Prostate gland (tissue), 2 donors: ENCODE data around the gene CD27. TPM values are rescaled to one million over a fixed set of nuclear protein-coding genes. Genes with fewer than 3 reads are reported as not detected.
"Not testable (repeated sequence)": the region's sequence is repeated elsewhere in the genome, so short reads cannot be mapped to it uniquely, and the experiment has no call there.

Experiments
- DNase-seq: peaks from one replicate; pipeline ENCODE4 v3.0.0-alpha.2; 2019; ENCODE audit warnings: low spot score
- H3K27ac ChIP-seq, 2 donors: fragments of 200-600 bp; sonication (generic); 2 replicates each; pipeline ENCODE4 v1.5.1; 2017 to 2019
- H3K27me3 ChIP-seq: fragments of 200-600 bp; sonication (generic); replicated peaks from 2 replicates; pipeline ENCODE4 v1.5.1; 2019; ENCODE audit not compliant: insufficient read depth
- H3K36me3 ChIP-seq, 2 donors: fragments of 200-600 bp; sonication (generic); 1 replicate in 1 of 2; 2 replicates in 1 of 2; pipeline versions ENCODE4 v1.5.1 to v1.8.1; 2017 to 2019
- H3K4me1 ChIP-seq: fragments of 200-600 bp; sonication (generic); replicated peaks from 2 replicates; pipeline ENCODE4 v1.5.1; 2019
- H3K4me3 ChIP-seq, 2 donors: fragments of 200-600 bp; sonication (generic); 2 replicates each; pipeline ENCODE4 v1.5.1; 2017 to 2019
- H3K9me3 ChIP-seq: fragments of 200-600 bp; sonication (generic); 2 replicates; pipeline ENCODE4 v1.5.1; 2017
- CTCF ChIP-seq, 4 experiments: fragments of 200-600 bp in 2 of 4; fragments of 450-650 bp in 2 of 4; sonication (generic) in 2 of 4; IDR thresholded peaks; 1 replicate in 3 of 4; 2 replicates in 1 of 4; pipeline ENCODE4 v1.5.1; 2016 to 2019; ENCODE audit warnings: antibody characterized with exemption in 4 of 4, mild to moderate bottlenecking in 2 of 4, moderate library complexity in 2 of 4
- POLR2A ChIP-seq: fragments of 450-650 bp; IDR thresholded peaks from one replicate; pipeline ENCODE4 v1.6.1; 2016; ENCODE audit warnings: antibody characterized with exemption, mild to moderate bottlenecking
- POLR2AphosphoS5 ChIP-seq: sonication (generic); formaldehyde crosslinking; IDR thresholded peaks from one replicate; pipeline ENCODE4 v1.6.1; 2017; ENCODE audit warnings: antibody characterized with exemption
- WGBS: methylation state at CpG from one replicate; pipeline ENCODE4 v1.1.5; 2018; 5-methylcytosine and 5-hydroxymethylcytosine counted together
- intact Hi-C: fragments of 100-400 bp; cut with DNase I; formaldehyde crosslinking; loops from one replicate; pipeline ENCODE4 v1.14.2; 2022
- total RNA-seq, 2 donors: library from RNA; depleted of rRNA; stranded (reverse); fragments of >200 nt; gene quantifications; one replicate each; pipeline ENCODE4 v1.1.0, GENCODE V29; 2016

The CD27 gene
- total RNA-seq, 2 donors from 2014 or later: 1.5 to 2.5 TPM

GRCh38 chr12:6471989-6472360 lies 27.2 kb downstream of the CD27 start:
- H3K27ac ChIP-seq: no peak overlapping the region
- intact Hi-C loops: loop anchor here (1.0 to 5.0 kb wide), 3 partner anchors 63 to 145 kb away; no protein-coding TSS in a partner anchor
- WGBS: 79% methylated on average over 1 of the region's 1 CpG
- no peaks in the 10 kb centered on the region for H3K9me3 ChIP-seq
- no peak for DNase-seq
- H3K4me1 ChIP-seq: peaks cover 3% of the 10 kb centered on the region
- no peaks in the 10 kb centered on the region for H3K27me3 ChIP-seq
- no peak overlapping the region for H3K4me3 ChIP-seq
- TF ChIP-seq POLR2A (no peak), POLR2AphosphoS5 (no peak)
- H3K36me3 ChIP-seq: no peaks in the 10 kb centered on the region

- TF ChIP-seq CTCF (IDR thresholded peaks at IDR 0.05): no peak
- TF ChIP-seq POLR2AphosphoS5: no peak
- no peak for TF ChIP-seq POLR2A
- no peak overlapping the region for H3K27ac ChIP-seq
- no peaks in the 10 kb centered on the region for H3K36me3 ChIP-seq
- 88% methylated on average over 11 of the region's 11 CpGs for WGBS
- no peaks in the 10 kb centered on the region for H3K9me3 ChIP-seq
- H3K4me3 ChIP-seq: no peak overlapping the region
- intact Hi-C loops: loop anchor here (5.0 kb wide), 1 partner anchor 80 kb away; no protein-coding TSS in a partner anchor
- no peaks in the 10 kb centered on the region for H3K27me3 ChIP-seq
- peaks cover 3% of the 10 kb centered on the region for H3K4me1 ChIP-seq
- no peak for DNase-seq
Measured at GRCh38 chr12:6472491-6472890, 27.7 kb downstream of the CD27 start.

- H3K27ac ChIP-seq, H3K4me3 ChIP-seq, H3K4me1 ChIP-seq, H3K9me3 ChIP-seq, H3K36me3 ChIP-seq, H3K27me3 ChIP-seq, intact Hi-C loops, DNase-seq: not testable (repeated sequence)
- 94% methylated on average over 46 of the region's 48 CpGs for WGBS
Measured at GRCh38 chr12:6475233-6475975, 30.6 kb downstream of the CD27 start.

- Histone ChIP-seq H3K36me3 (no peaks in the 10 kb centered on the region), H3K4me3 (no peak overlapping the region), H3K4me1 (no peaks in the 10 kb centered on the region), H3K9me3 (no peaks in the 10 kb centered on the region), H3K27ac (peak overlapping the region; percentile 34 to 45), H3K27me3 (no peaks in the 10 kb centered on the region)
- 26% methylated on average over 3 of the region's 3 CpGs for WGBS
- TF ChIP-seq CTCF (IDR thresholded peaks at IDR 0.05) (no peak), POLR2AphosphoS5 (no peak), POLR2A (no peak)
- DNase-seq: no peak
- intact Hi-C loops: no loop called here
Measured at GRCh38 chr12:6476489-6476888, 31.7 kb downstream of the CD27 start.

- WGBS: 90% methylated on average over 33 of the region's 37 CpGs
- H3K27me3 ChIP-seq, DNase-seq, H3K36me3 ChIP-seq, intact Hi-C loops, H3K4me3 ChIP-seq, H3K27ac ChIP-seq, H3K4me1 ChIP-seq, H3K9me3 ChIP-seq: not testable (repeated sequence)
Measured at GRCh38 chr12:6477601-6478377, 33.0 kb downstream of the CD27 start.

GRCh38 chr12:6478416-6478815 lies 33.7 kb downstream of the CD27 start:
- Histone ChIP-seq H3K9me3 (no peaks in the 10 kb centered on the region), H3K27ac (no peak overlapping the region), H3K27me3 (no peaks in the 10 kb centered on the region), H3K4me3 (no peak overlapping the region), H3K4me1 (no peaks in the 10 kb centered on the region), H3K36me3 (no peaks in the 10 kb centered on the region)
- intact Hi-C loops: no loop called here
- 92% methylated on average over 20 of the region's 20 CpGs for WGBS
- no peak for TF ChIP-seq CTCF (IDR thresholded peaks at IDR 0.05)
- no peak for TF ChIP-seq POLR2A
- no peak for TF ChIP-seq POLR2AphosphoS5
- DNase-seq: no peak
